T47D (cell line): ENCODE data around the gene IL3.
A peak's percentile ranks its signal among the peaks of the same experiment; 100 is the strongest.

Source experiments
- DNase-seq, 2 experiments: peaks; one replicate each; pipeline versions ENCODE4 v3.0.0 to v3.0.0-alpha.2; 2011 to 2012; ENCODE audit warnings: low read depth in 1 of 2, low spot score in 1 of 2
- JUND ChIP-seq: IDR thresholded peaks from 2 replicates; pipeline ENCODE4 v1.6.1; 2012; ENCODE audit warnings: low read depth
- in situ Hi-C: cut with HindIII; loops from 2 replicates; pipeline ENCODE4 v1.10.0; 2016; ENCODE audit warnings: low sequenced_read_pairs, low pct_unique_long_range_greater_than_20kb

IL3 gene, protein sequence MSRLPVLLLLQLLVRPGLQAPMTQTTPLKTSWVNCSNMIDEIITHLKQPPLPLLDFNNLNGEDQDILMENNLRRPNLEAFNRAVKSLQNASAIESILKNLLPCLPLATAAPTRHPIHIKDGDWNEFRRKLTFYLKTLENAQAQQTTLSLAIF

DNA sequence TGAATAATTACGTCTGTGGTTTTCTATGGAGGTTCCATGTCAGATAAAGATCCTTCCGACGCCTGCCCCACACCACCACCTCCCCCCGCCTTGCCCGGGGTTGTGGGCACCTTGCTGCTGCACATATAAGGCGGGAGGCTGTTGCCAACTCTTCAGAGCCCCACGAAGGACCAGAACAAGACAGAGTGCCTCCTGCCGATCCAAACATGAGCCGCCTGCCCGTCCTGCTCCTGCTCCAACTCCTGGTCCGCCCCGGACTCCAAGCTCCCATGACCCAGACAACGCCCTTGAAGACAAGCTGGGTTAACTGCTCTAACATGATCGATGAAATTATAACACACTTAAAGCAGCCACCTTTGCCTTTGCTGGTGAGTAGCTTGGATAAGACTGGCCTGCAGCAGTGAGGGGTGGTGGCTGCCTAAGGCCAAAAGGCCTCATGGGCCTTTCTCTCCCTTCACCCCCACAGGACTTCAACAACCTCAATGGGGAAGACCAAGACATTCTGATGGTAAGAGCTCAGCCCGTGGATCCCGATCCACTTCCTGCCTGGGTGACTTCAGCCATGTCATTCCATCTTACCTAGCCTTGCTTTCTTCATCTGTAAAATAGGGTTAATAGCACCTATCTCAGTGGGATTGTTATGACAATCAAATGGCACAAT lies at the start of gene IL3:
Gene IL3 (plus strand): TSS at position 155 of the 661 bp plus-strand sequence. CDS start 52 bp downstream, at position 207.
- no peak for TF ChIP-seq JUND
- in situ Hi-C loops = no loop called here
- DNase-seq = no peak

DNA sequence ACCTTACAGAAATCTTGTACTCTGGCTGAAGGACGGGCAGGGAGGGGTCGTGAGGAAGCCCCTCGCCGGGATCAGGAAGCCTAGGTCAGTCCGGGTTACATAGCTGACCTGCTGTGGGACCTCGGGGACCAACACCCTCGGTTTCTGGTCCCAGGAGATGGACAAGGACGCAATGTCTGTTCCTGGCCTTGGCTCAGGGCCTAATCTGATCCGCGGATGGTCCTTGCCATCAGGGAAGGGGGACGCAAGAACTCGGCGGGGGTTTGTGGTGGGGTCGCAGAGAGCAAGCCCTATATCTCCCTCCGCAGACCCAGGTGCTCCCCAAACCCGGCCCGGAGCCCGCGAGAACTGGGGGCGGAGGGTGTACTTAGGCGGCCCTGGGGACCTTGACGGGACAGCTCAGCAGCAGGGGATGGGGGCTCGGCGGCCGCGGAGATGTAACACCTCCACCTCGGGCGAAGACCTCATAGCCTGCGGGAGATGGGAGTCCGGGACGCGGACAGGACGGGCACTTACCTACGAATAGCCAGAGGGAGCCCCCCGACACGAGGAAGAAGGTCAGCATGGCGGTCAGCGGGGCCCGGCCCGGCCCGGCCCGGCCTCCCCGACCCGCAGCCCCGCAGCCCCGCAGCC lies 49.4 kb upstream of the IL3 start:
- no peak for TF ChIP-seq JUND
- no peak for DNase-seq
- in situ Hi-C loops = no loop called here

DNA sequence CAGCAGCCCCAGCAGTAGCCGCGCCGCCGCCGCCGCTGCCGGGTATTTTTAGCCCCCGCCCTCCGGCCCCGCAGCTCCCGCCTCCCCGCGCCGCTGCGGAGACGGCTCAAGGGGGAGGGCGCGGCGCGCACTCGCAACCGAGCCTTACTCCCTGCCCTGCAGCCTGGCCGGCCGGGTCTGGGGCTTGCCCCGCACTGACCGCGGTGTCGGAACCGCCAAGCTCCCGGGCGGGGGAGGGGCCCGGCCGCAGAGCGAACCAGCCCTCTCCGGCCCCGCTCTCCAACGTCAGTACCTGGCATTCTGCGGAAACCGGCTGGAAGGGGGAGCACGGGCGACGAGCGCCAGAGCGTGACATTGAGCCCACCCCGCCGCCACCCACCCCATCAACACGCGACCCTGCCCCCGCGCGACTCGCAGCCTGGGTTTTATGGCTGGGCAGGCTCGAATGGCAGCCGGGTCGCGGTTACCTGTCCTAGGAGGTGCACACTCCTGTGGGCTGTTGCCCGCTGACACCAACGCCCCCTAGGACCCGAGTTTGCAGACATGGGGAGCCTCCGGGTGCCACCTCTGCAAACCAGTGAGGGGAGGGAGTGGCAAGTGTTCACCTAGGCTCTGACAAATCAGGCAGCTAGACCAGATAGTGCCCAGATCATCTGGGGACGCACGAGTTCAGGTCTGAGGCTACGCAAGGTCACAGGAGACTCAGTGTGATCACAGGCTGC lies 48.7 kb upstream of the IL3 start, which contains the start of gene ACSL6:
Gene ACSL6 (minus strand): TSS at position 37 of the 722 bp plus-strand sequence. CDS start 105 bp downstream, outside the sequence.
- no peak for TF ChIP-seq JUND
- in situ Hi-C loops = no loop called here
- peak in 1 of 2 experiments; percentile 35 for DNase-seq

DNA sequence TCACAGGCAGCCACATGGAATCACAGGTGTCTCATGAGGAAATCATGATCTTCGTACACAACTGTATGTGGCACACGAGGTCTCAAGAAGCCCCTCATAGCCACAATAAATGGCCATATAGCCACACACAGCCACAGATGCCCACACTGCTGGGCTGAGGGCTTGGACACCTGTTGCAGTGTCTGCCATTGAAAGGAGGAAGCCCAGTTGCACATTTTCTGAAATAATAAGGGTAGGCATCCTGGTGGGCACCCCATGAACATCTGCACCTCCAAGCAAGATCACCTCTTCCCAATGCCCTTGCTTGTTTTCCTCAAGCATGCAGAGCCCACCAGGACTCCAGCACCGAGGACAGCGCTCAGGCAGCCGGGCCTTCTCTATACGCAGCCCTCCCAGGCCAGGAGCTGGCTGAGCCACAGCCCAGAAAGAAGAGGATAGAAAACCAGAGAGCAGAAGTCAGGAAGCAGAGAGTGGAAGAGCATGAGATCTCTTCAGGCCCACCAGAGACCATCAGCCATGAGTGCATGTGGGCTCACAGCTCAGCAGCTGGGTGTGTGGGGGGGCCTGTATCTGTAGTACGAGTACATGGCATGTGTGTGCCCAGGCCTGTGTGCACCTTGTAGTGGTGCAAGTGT lies 48.0 kb upstream of the IL3 start:
- TF ChIP-seq JUND = no peak
- peak; percentile 68 to 74 for DNase-seq
- in situ Hi-C loops = no loop called here

DNA sequence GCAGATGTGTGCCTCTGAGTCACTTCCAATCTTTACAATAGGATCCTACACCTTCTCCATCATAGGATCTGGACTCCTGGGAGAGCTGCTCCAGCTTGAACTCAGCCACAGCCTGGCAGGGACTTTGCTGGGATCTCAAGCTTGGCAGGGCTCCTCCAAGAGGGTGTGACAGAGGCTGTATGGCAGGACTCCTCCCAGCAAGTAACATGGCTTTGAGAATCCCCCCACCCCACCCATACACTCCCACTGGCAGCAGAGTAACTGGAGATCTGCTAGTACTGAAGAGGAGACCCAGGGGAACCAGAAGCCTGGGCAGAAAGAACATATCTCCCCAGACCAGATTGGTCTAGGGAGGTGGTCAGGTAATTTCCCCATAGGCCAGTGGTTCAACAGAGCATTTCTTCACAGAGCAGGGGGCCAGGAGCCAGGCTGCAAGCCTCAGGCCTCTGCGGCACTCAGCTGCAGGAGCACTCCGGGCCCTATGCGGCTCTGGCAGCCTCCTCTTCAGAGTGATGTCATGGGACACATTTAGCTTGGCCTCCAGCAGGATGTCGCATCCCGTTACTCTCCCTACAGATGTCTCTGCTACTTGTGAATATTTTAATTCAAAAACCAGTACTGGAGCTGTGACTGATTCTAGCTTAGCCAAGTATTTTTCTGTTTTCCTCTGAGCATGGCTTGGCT lies 47.3 kb upstream of the IL3 start:
- no peak for TF ChIP-seq JUND
- no peak for DNase-seq

DNA sequence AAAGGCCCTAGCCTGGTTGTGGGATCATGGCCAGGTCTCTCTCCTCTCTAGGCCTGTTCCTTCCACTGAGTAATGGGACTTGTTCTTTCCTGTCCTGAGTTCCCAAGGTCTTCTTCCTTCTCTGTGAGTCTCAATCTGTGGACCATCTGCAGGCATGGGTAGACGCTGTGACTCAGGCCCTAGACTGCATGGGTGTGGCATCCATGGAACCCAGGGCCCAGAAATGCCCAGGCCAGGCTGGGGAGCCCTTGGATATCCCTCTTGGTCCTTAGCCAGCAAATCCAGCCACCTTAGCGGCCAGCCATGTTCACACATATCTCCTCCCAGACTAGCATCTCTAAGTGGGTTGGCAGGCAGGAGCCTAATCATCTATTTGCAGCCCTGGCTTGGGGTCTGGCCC lies 46.7 kb upstream of the IL3 start:
- no peak for DNase-seq
- TF ChIP-seq JUND = no peak
- in situ Hi-C loops = no loop called here

More for the DNA sequence above, 47.3 kb upstream of the IL3 start:
- in situ Hi-C loops = no loop called here

DNA sequence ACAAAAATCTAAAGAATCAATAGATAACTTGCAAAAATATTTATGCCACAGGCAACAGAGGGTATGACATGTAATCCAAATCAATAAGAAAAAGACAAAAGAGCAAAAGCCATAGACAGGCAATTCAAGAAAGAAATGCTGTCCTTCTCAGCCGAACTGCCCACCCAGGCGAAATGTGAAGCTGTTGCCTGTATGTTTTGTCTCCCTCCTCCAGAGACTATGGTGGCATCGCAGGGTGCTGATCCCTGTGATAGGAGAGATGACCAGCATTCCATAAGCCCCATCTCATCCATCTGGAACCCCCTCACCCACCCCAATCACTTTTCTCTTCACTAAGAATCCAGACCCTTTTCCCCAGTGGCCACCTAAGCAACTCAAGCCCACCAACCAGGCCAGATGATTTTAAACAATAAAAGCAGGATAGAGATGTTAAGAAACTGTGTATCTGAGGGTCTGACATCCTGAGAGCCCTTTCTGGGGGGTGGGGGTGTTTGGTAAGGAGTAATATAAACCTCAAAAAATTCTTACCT lies 43.7 kb upstream of the IL3 start:
- in situ Hi-C loops = no loop called here
- no peak for DNase-seq
- no peak for TF ChIP-seq JUND

DNA sequence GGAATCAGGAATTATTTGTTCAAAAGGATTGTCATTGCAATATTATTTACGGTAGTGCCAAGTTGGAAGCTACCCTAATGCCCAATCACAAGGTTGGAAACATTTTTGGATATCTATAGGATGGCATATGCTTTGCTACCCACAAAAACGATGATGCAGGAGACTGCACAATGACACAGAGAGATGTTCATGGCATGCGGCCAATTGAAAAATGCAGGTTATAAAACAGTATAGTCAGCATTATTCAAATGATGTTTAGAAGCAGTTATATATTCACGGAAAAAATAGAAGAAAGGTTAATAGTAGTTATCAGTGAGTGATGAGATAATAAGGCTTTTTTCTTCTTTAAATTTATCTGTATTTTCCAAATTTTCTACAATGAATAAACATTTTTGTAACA lies 43.1 kb upstream of the IL3 start:
- in situ Hi-C loops = no loop called here
- no peak for TF ChIP-seq JUND
- DNase-seq = no peak

DNA sequence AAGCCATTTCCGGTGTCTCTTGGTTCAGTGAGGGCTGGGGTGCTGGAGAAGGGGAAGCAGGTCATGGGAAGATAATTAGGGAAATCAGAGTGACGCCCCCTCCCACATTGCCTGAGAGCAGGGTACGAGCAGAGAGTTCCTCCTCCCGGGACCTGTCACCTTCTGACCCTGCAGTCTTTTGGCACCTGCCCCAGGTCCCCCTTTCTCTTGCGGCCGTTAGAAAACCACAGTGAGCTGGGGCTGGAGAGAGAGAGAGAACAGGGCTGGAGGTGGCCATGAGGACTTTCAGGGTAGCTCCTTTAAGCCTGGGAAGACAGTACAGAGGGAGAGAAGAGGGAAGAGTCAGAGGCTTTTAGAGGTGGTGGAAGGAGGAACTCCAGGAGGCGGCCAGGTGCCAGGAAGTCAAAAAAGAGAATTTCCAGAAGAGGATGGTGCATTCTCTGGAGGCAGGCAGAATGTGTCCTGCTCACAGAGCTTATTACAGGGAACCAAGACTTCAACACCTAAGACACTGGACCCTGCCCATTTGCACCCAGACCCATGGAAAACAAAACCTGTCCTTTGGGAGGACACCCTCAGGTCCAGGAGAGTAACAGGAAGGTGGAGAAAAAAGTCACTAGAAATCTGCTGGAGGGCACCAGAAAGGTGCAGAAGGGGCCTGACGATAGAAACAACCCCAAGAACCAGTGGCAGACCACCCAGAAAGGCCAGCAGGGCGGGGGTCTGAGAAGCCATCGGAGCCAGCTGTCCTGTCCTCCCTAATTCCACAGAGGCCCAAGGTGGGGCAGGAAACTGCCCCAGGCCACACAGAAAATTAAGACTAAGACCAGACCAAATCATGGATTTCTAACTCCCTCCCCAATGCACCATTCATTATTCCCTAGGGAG lies 42.5 kb upstream of the IL3 start:
- DNase-seq = no peak
- no peak for TF ChIP-seq JUND
- in situ Hi-C loops = no loop called here

DNA sequence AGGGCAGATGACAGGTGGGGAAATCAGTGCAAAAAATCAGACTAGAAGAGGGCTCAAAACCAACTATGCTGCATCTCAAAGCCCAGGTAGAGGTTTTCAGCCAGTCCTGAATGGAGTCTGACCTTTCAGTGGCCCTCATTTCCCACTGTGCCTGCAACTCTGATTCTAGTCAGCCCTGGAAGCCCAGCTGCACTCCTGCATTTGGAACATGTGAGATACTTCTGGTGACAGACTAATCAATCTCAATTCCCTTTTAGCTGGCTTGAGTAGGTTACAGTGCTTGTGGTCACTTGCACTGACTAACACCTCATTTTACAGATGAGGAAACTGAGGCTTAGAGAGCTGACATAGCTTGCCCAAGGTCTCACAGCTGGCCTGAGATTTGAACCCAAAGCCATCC lies 41.1 kb upstream of the IL3 start:
- in situ Hi-C loops = no loop called here
- DNase-seq = no peak
- TF ChIP-seq JUND = no peak
